ENCODE data around the gene DNALI1. TPM values are rescaled to one million over a fixed set of nuclear protein-coding genes. Genes with fewer than 3 reads are reported as not detected.

The DNALI1 gene
- total RNA-seq, 1 experiment from 2014 or later = 6.3 TPM

- CTCF ChIA-PET = no interaction called here
Observed at GRCh38 chr1:37540036-37540785, 16.5 kb upstream of the DNALI1 start.

GRCh38 chr1:37544530-37544929 is 12.2 kb upstream of the DNALI1 start:
- Histone ChIP-seq H3K27me3 (replicated peaks; ENCODE audit: insufficient read depth, low read depth, low read length, poor library complexity) (no peaks in the 10 kb centered on the region), H3K27ac (ENCODE audit: low read depth, low read length, poor library complexity, severe bottlenecking) (no peak overlapping the region), H3K9me3 (ENCODE audit: low read depth, low read length, poor library complexity, severe bottlenecking) (no peaks in the 10 kb centered on the region), H3K4me3 (ENCODE audit: low read depth, low read length, poor library complexity, severe bottlenecking) (no peak overlapping the region), H3K4me1 (ENCODE audit: insufficient read depth, low read length, poor library complexity, severe bottlenecking) (no peaks in the 10 kb centered on the region), H3K36me3 (ENCODE audit: insufficient read depth, low read length, poor library complexity, severe bottlenecking) (peaks cover 38% of the 10 kb centered on the region)
- ChIA-PET POLR2A (ENCODE audit: low non-redundant PET) (no interaction called here), CTCF (no interaction called here)
- BruUV-seq (replicated peaks) = no TSS peak
- intact Hi-C loops (cut with micrococcal nuclease; ENCODE audit: unreplicated experiment) = no loop called here
- no peak for DNase-seq (ENCODE audit: low spot score)
- TF ChIP-seq CTCF (conservative IDR thresholded peaks at IDR 0.05; ENCODE audit: low read depth, low read length) (no peak), EZH2 (IDR thresholded peaks at IDR 0.05; ENCODE audit: borderline replicate concordance, low read depth, low read length, poor library complexity, severe bottlenecking) (no peak)

More at GRCh38 chr1:37540036-37540785, 16.5 kb upstream of the DNALI1 start:
- POLR2A ChIA-PET (ENCODE audit: low non-redundant PET) = no interaction called here
- peaks cover 36% of the 10 kb centered on the region for H3K36me3 ChIP-seq (ENCODE audit: insufficient read depth, low read length, poor library complexity, severe bottlenecking)
- H3K4me1 ChIP-seq (ENCODE audit: insufficient read depth, low read length, poor library complexity, severe bottlenecking) = no peaks in the 10 kb centered on the region
- TF ChIP-seq EZH2 (IDR thresholded peaks at IDR 0.05; ENCODE audit: borderline replicate concordance, low read depth, low read length, poor library complexity, severe bottlenecking) = no peak
- TF ChIP-seq CTCF (conservative IDR thresholded peaks at IDR 0.05; ENCODE audit: low read depth, low read length) = no peak
- intact Hi-C loops (cut with micrococcal nuclease; ENCODE audit: unreplicated experiment) = no loop called here
- H3K27me3 ChIP-seq (replicated peaks; ENCODE audit: insufficient read depth, low read depth, low read length, poor library complexity) = no peaks in the 10 kb centered on the region
- no peaks in the 10 kb centered on the region for H3K9me3 ChIP-seq (ENCODE audit: low read depth, low read length, poor library complexity, severe bottlenecking)
- DNase-seq (ENCODE audit: low spot score) = no peak
- H3K27ac ChIP-seq (ENCODE audit: low read depth, low read length, poor library complexity, severe bottlenecking) = no peak overlapping the region
- no peak overlapping the region for H3K4me3 ChIP-seq (ENCODE audit: low read depth, low read length, poor library complexity, severe bottlenecking)
- no TSS peak for BruUV-seq (replicated peaks)

- POLR2A ChIA-PET (ENCODE audit: low non-redundant PET) = interaction anchor here (0.6 kb wide), 1 partner anchor 9 kb away, joined by 3 read pairs; no protein-coding TSS in a partner anchor
- TF ChIP-seq CTCF (conservative IDR thresholded peaks at IDR 0.05; ENCODE audit: low read depth, low read length) (no peak), EZH2 (IDR thresholded peaks at IDR 0.05; ENCODE audit: borderline replicate concordance, low read depth, low read length, poor library complexity, severe bottlenecking) (no peak)
- H3K27me3 ChIP-seq (replicated peaks; ENCODE audit: insufficient read depth, low read depth, low read length, poor library complexity) = no peaks in the 10 kb centered on the region
- no peaks in the 10 kb centered on the region for H3K9me3 ChIP-seq (ENCODE audit: low read depth, low read length, poor library complexity, severe bottlenecking)
- CTCF ChIA-PET = no interaction called here
- H3K4me1 ChIP-seq (ENCODE audit: insufficient read depth, low read length, poor library complexity, severe bottlenecking) = no peaks in the 10 kb centered on the region
- DNase-seq (ENCODE audit: low spot score) = no peak
- BruUV-seq (replicated peaks) = no TSS peak
- no peak overlapping the region for H3K27ac ChIP-seq (ENCODE audit: low read depth, low read length, poor library complexity, severe bottlenecking)
- peaks cover 38% of the 10 kb centered on the region for H3K36me3 ChIP-seq (ENCODE audit: insufficient read depth, low read length, poor library complexity, severe bottlenecking)
- no peak overlapping the region for H3K4me3 ChIP-seq (ENCODE audit: low read depth, low read length, poor library complexity, severe bottlenecking)
- intact Hi-C loops (cut with micrococcal nuclease; ENCODE audit: unreplicated experiment) = no loop called here
Observed at GRCh38 chr1:37545019-37545418, 11.7 kb upstream of the DNALI1 start.

Data from A673 (cell line).